Measurements from ENCODE around the gene NSUN7. TPM values are rescaled to one million over a fixed set of nuclear protein-coding genes. Genes with fewer than 3 reads are reported as not detected.

The NSUN7 gene
- polyA plus RNA-seq, 1 donor from 2014 or later: 0.51 TPM

- no peak overlapping the region for H3K9ac ChIP-seq (ENCODE audit: low read length)
- no peaks in the 10 kb centered on the region for H3K79me2 ChIP-seq (replicated peaks; ENCODE audit: insufficient read depth, low read length)
- no peaks in the 10 kb centered on the region for H3K9me3 ChIP-seq (ENCODE audit: low read length)
- H4K20me1 ChIP-seq (ENCODE audit: insufficient read depth): no peaks in the 10 kb centered on the region
- H3K9me2 ChIP-seq (ENCODE audit: insufficient read depth, low read length): no peaks in the 10 kb centered on the region
- H3K27me3 ChIP-seq (ENCODE audit: insufficient read depth, low read depth, low read length): no peaks in the 10 kb centered on the region
- TF ChIP-seq EZH2 (IDR thresholded peaks at IDR 0.05; ENCODE audit: borderline replicate concordance, insufficient read depth, low read length, poor library complexity, severe bottlenecking) (no peak), RAD21 (conservative IDR thresholded peaks at IDR 0.05) (no peak), EP300 (conservative IDR thresholded peaks at IDR 0.05; ENCODE audit: poor library complexity, severe bottlenecking) (no peak), CTCF (IDR thresholded peaks at IDR 0.05; ENCODE audit: poor library complexity, severe bottlenecking) (no peak), REST (IDR thresholded peaks at IDR 0.05; ENCODE audit: borderline replicate concordance) (no peak), MXI1 (conservative IDR thresholded peaks at IDR 0.05; ENCODE audit: poor library complexity, severe bottlenecking) (no peak), POLR2AphosphoS5 (IDR thresholded peaks at IDR 0.05) (no peak), SMC3 (conservative IDR thresholded peaks at IDR 0.05; ENCODE audit: poor library complexity) (no peak), TAF1 (IDR thresholded peaks at IDR 0.05; ENCODE audit: low read depth) (no peak)
- H3K4me2 ChIP-seq (ENCODE audit: low read length): no peak overlapping the region
- H3K27ac ChIP-seq (ENCODE audit: low read length): no peak overlapping the region
- no peak overlapping the region for H3K4me3 ChIP-seq (ENCODE audit: low read length)
- H3K36me3 ChIP-seq (ENCODE audit: insufficient read depth, low read length): peaks cover 9% of the 10 kb centered on the region
- H3F3A ChIP-seq (ENCODE audit: insufficient read depth, low read length, poor library complexity, severe bottlenecking): no peaks in the 10 kb centered on the region
- H2AFZ ChIP-seq (ENCODE audit: low read depth, low read length): no peak overlapping the region
These were observed 70.3 kb downstream of the NSUN7 start for GRCh38 chr4:40820101-40820500.

- Histone ChIP-seq H3K9ac (ENCODE audit: low read length) (no peak overlapping the region), H3K27ac (ENCODE audit: low read length) (no peak overlapping the region), H3K79me2 (replicated peaks; ENCODE audit: insufficient read depth, low read length) (no peaks in the 10 kb centered on the region), H3K4me3 (ENCODE audit: low read length) (no peak overlapping the region), H3K9me2 (ENCODE audit: insufficient read depth, low read length) (no peaks in the 10 kb centered on the region), H3K27me3 (ENCODE audit: insufficient read depth, low read depth, low read length) (no peaks in the 10 kb centered on the region), H3K36me3 (ENCODE audit: insufficient read depth, low read length) (peaks cover 9% of the 10 kb centered on the region), H3K4me2 (ENCODE audit: low read length) (no peak overlapping the region), H4K20me1 (ENCODE audit: insufficient read depth) (no peaks in the 10 kb centered on the region), H3K9me3 (ENCODE audit: low read length) (no peaks in the 10 kb centered on the region), H2AFZ (ENCODE audit: low read depth, low read length) (no peak overlapping the region), H3F3A (ENCODE audit: insufficient read depth, low read length, poor library complexity, severe bottlenecking) (no peaks in the 10 kb centered on the region)
- TF ChIP-seq SMC3 (conservative IDR thresholded peaks at IDR 0.05; ENCODE audit: poor library complexity) (no peak), REST (IDR thresholded peaks at IDR 0.05; ENCODE audit: borderline replicate concordance) (no peak), TAF1 (IDR thresholded peaks at IDR 0.05; ENCODE audit: low read depth) (no peak), CTCF (IDR thresholded peaks at IDR 0.05; ENCODE audit: poor library complexity, severe bottlenecking) (no peak), RAD21 (conservative IDR thresholded peaks at IDR 0.05) (no peak), POLR2AphosphoS5 (IDR thresholded peaks at IDR 0.05) (no peak), EZH2 (IDR thresholded peaks at IDR 0.05; ENCODE audit: borderline replicate concordance, insufficient read depth, low read length, poor library complexity, severe bottlenecking) (no peak), MXI1 (conservative IDR thresholded peaks at IDR 0.05; ENCODE audit: poor library complexity, severe bottlenecking) (no peak), EP300 (conservative IDR thresholded peaks at IDR 0.05; ENCODE audit: poor library complexity, severe bottlenecking) (no peak)
These were observed 72.8 kb downstream of the NSUN7 start for GRCh38 chr4:40822420-40823166.

All from neural cell (in vitro differentiated cells).